Measurements from ENCODE around the gene NEURL1B.

GRCh38 chr5:172630082-172630481, 11.0 kb upstream of the NEURL1B start:
- TF ChIP-seq CTCF (IDR thresholded peaks at IDR 0.05) = no peak
- TF ChIP-seq POLR2A (IDR thresholded peaks at IDR 0.05) = no peak
